ENCODE measurements around the gene ZP3. TPM values are rescaled to one million over a fixed set of nuclear protein-coding genes. Genes with fewer than 3 reads are reported as not detected.
A peak's percentile ranks its signal among the peaks of the same experiment; 100 is the strongest.
"Not testable (repeated sequence)": the region's sequence is repeated elsewhere in the genome, so short reads cannot be mapped to it uniquely, and the experiment has no call there.

Gene ZP3
- total RNA-seq, 1 experiment from 2014 or later = 1.3 TPM

GRCh38 chr7:76437873-76438272 lies 13.1 kb downstream of the ZP3 start:
- in situ Hi-C loops (cut with HindIII; ENCODE audit: low sequenced_read_pairs) = not testable (repeated sequence)
- peak; percentile 64 for DNase-seq (ENCODE audit: low spot score)

- DNase-seq (ENCODE audit: low spot score); in situ Hi-C loops (cut with HindIII; ENCODE audit: low sequenced_read_pairs): not testable (repeated sequence)
These were observed 14.6 kb downstream of the ZP3 start for GRCh38 chr7:76439120-76439888.

GRCh38 chr7:76440404-76440803 lies 15.7 kb downstream of the ZP3 start:
- DNase-seq (ENCODE audit: low spot score); in situ Hi-C loops (cut with HindIII; ENCODE audit: low sequenced_read_pairs): not testable (repeated sequence)

- DNase-seq (ENCODE audit: low spot score); in situ Hi-C loops (cut with HindIII; ENCODE audit: low sequenced_read_pairs): not testable (repeated sequence)
These were observed 17.0 kb downstream of the ZP3 start for GRCh38 chr7:76441792-76442191.

GRCh38 chr7:76442664-76443446 lies 18.1 kb downstream of the ZP3 start:
- in situ Hi-C loops (cut with HindIII; ENCODE audit: low sequenced_read_pairs) = not testable (repeated sequence)

GRCh38 chr7:76443846-76444245 lies 19.1 kb downstream of the ZP3 start:
- DNase-seq (ENCODE audit: low spot score) = not testable (repeated sequence)

More at GRCh38 chr7:76442664-76443446, 18.1 kb downstream of the ZP3 start:
- not testable (repeated sequence) for DNase-seq (ENCODE audit: low spot score)

GRCh38 chr7:76445577-76446008 lies 20.8 kb downstream of the ZP3 start:
- DNase-seq (ENCODE audit: low spot score); in situ Hi-C loops (cut with HindIII; ENCODE audit: low sequenced_read_pairs): not testable (repeated sequence)

More at GRCh38 chr7:76443846-76444245, 19.1 kb downstream of the ZP3 start:
- in situ Hi-C loops (cut with HindIII; ENCODE audit: low sequenced_read_pairs) = not testable (repeated sequence)

GRCh38 chr7:76457017-76457416 lies 32.3 kb downstream of the ZP3 start:
- in situ Hi-C loops (cut with HindIII; ENCODE audit: low sequenced_read_pairs); DNase-seq (ENCODE audit: low spot score): not testable (repeated sequence)

GRCh38 chr7:76458504-76458903 lies 33.8 kb downstream of the ZP3 start:
- in situ Hi-C loops (cut with HindIII; ENCODE audit: low sequenced_read_pairs); DNase-seq (ENCODE audit: low spot score): not testable (repeated sequence)

- in situ Hi-C loops (cut with HindIII; ENCODE audit: low sequenced_read_pairs); DNase-seq (ENCODE audit: low spot score): not testable (repeated sequence)
These were observed 36.0 kb downstream of the ZP3 start for GRCh38 chr7:76460767-76461166.

GRCh38 chr7:76461464-76462101 lies 36.8 kb downstream of the ZP3 start, which contains the start of gene DTX2:
TSS of gene DTX2 (plus strand) at chr7:76461709. CDS start at chr7:76480510, 18,801 bp downstream.
- in situ Hi-C loops (cut with HindIII; ENCODE audit: low sequenced_read_pairs); DNase-seq (ENCODE audit: low spot score): not testable (repeated sequence)

GRCh38 chr7:76462271-76462882 lies 37.6 kb downstream of the ZP3 start:
- DNase-seq (ENCODE audit: low spot score); in situ Hi-C loops (cut with HindIII; ENCODE audit: low sequenced_read_pairs): not testable (repeated sequence)

GRCh38 chr7:76464959-76465358 lies 40.2 kb downstream of the ZP3 start:
- DNase-seq (ENCODE audit: low spot score); in situ Hi-C loops (cut with HindIII; ENCODE audit: low sequenced_read_pairs): not testable (repeated sequence)

GRCh38 chr7:76465950-76466349 lies 41.2 kb downstream of the ZP3 start:
- in situ Hi-C loops (cut with HindIII; ENCODE audit: low sequenced_read_pairs); DNase-seq (ENCODE audit: low spot score): not testable (repeated sequence)

- DNase-seq (ENCODE audit: low spot score); in situ Hi-C loops (cut with HindIII; ENCODE audit: low sequenced_read_pairs): not testable (repeated sequence)
These were observed 43.1 kb downstream of the ZP3 start for GRCh38 chr7:76467743-76468404.

- in situ Hi-C loops (cut with HindIII; ENCODE audit: low sequenced_read_pairs); DNase-seq (ENCODE audit: low spot score): not testable (repeated sequence)
These were observed 46.9 kb downstream of the ZP3 start for GRCh38 chr7:76471556-76472221.

GRCh38 chr7:76473097-76473496 lies 48.3 kb downstream of the ZP3 start:
- in situ Hi-C loops (cut with HindIII; ENCODE audit: low sequenced_read_pairs); DNase-seq (ENCODE audit: low spot score): not testable (repeated sequence)

- in situ Hi-C loops (cut with HindIII; ENCODE audit: low sequenced_read_pairs); DNase-seq (ENCODE audit: low spot score): not testable (repeated sequence)
These were observed 51.5 kb downstream of the ZP3 start for GRCh38 chr7:76476280-76476679.

Measured in G401 (cell line).